GM12892 (cell line): ENCODE data around the gene NAGA.
"Not testable (repeated sequence)": the region's sequence is repeated elsewhere in the genome, so short reads cannot be mapped to it uniquely, and the experiment has no call there.

Experiments
- DNase-seq: peaks from one replicate; pipeline ENCODE4 v3.0.0; 2011; ENCODE audit not compliant: insufficient read length
- FAIRE-seq: peaks from 2 replicates; lab custom pipeline; 2011; peaks lifted over from hg19 to GRCh38; lab: Jason Lieb, UNC
- POLR2A ChIP-seq: IDR thresholded peaks from 2 replicates; pipeline ENCODE4 v1.6.1; 2011; ENCODE audit warnings: low read depth, low read length, control low read depth
- POLR2AphosphoS5 ChIP-seq: IDR thresholded peaks from 2 replicates; pipeline ENCODE4 v1.6.1; 2011; ENCODE audit warnings: low read depth, low read length, control low read depth
- TAF1 ChIP-seq: IDR thresholded peaks from 2 replicates; pipeline ENCODE4 v1.6.1; 2011; ENCODE audit warnings: low read depth, mild to moderate bottlenecking, control low read depth, low read length, borderline replicate concordance

NAGA gene

GRCh38 chr22:42072606-42073330 is 2.2 kb upstream of the NAGA start:
- TF ChIP-seq POLR2AphosphoS5 (no peak), POLR2A (no peak), TAF1 (no peak)
- no peak for DNase-seq
- FAIRE-seq = no peak

GRCh38 chr22:42071508-42071907 is 896 bp upstream of the NAGA start:
- peak; percentile 17 for FAIRE-seq

DNA sequence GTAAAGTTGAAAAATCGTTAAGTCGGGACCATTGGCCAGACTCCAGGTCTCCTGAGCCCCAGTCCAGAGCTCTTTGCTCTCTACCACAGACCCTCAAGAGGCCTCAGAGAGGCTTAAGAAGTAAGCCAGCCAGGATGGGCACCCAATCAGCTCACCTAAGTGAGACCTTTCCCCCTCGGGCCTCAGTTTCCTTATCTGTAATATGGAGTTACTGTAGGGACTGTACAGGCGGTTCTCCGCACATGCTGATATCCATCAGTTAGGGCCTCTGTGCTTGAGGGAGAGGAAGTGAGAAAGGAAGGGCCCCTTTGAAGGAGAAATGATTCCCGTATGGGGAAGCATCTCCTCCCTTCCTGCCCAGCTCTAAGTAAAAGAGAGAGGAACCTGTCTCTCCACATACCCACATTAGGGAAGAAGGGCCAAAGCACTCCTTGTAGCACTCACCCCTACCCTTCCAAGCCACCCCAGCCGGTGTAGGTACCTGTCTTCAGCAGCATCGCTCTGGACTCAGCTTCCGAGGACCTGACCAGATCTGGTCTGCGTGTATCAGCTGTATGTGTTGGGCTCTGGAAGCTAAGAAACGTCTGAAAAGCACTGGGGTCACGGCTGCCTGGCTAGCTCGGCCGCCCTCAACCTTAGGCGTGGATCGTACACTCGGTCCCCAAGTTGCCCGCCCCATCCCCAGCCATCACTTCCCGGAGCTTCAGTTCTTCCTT is 653 bp downstream of the NAGA start:
- peak; percentile 34 for DNase-seq
- no peak for FAIRE-seq
- TF ChIP-seq POLR2AphosphoS5 = no peak
- TF ChIP-seq POLR2A = no peak
- TF ChIP-seq TAF1 = no peak

More at GRCh38 chr22:42071508-42071907, 896 bp upstream of the NAGA start:
- DNase-seq = not testable (repeated sequence)

GRCh38 chr22:42068291-42068690 is 2.3 kb downstream of the NAGA start:
- FAIRE-seq = no peak
- TF ChIP-seq POLR2A = no peak
- TF ChIP-seq TAF1 = no peak
- TF ChIP-seq POLR2AphosphoS5 = no peak
- DNase-seq = no peak

DNA sequence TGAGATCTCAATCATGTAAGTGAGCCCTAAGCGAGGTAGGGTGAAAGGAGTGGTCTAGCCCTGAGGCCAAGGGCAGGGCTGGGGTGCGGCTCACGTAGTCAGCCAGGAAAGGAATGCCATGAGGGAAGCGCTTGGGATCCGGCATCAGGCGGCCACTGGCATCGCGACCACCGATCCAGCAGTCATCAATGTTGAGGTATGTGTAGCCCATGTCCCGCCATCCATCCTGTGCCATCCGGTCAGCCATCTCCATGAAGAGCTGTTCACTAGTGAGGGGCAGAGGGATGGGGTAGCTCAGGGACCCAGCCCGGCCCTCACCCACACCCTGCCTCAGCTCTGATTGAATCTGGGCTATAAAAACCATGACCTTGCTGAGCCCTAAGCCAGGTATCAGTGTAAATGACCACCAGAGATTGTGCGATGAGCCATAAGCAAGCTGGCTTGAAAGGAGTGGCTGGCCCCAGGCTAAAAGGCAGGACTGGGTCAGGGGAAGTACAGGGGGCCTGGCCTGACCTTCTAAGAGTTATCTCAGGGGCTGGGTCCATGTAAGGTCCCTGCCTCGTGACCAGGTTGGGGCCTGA is 2.9 kb downstream of the NAGA start:
- FAIRE-seq (no peak), DNase-seq (no peak)
- TF ChIP-seq POLR2A = no peak
- TF ChIP-seq TAF1 = no peak
- TF ChIP-seq POLR2AphosphoS5 = no peak

DNA sequence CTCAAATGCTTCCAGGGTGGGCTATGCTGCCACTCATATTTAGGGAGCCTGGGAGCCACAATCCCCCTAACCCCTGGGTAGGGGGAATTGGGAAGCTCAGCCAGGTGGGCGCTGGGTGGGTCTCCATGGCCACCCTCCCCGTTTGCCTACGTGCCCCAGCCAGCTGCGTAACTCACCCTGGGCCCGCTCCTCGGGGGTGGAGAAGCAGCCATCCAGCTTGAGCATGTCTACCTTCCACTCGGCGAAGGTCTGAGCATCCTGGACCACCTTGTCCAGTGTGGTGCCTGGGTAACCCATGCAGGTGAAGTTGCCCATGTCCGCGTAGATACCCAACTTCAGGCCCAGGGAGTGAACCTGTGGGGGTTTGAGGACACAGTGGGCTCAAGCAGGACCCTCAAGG is 3.7 kb downstream of the NAGA start:
- FAIRE-seq = no peak
- TF ChIP-seq POLR2AphosphoS5 (no peak), TAF1 (no peak), POLR2A (no peak)
- DNase-seq = no peak

DNA sequence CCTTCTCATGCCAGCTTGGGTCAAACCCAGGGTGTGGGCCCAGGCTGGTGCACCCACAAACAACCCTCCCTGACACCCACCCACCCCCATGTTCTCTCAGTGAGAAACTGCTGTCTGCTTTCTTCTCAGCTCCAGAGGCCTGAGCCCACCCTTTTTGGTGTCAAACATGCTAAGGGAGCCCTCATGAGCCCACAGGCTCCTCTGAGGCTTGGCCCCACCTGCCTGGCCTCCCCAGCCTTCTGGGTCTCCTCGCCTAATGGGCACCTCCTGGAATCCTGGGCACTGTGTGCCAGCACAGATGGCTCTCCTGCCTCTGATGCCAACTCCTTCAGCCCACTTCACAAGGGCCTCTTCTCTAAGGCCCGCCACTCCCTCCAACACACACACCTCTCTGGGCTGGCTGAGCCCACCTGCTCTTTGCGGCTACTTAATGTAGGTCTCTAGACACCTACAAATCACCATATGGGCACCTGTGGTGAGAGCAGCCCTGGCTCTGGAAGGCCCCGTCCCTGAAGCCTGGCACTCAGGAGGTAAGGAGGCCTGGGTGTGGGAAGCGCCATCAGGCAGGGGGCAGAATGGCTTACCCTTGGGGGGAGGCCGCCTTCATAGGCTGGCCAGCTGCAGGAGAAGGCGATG is 4.4 kb downstream of the NAGA start:
- FAIRE-seq (no peak), DNase-seq (no peak)
- TF ChIP-seq POLR2A (no peak), TAF1 (no peak), POLR2AphosphoS5 (no peak)

DNA sequence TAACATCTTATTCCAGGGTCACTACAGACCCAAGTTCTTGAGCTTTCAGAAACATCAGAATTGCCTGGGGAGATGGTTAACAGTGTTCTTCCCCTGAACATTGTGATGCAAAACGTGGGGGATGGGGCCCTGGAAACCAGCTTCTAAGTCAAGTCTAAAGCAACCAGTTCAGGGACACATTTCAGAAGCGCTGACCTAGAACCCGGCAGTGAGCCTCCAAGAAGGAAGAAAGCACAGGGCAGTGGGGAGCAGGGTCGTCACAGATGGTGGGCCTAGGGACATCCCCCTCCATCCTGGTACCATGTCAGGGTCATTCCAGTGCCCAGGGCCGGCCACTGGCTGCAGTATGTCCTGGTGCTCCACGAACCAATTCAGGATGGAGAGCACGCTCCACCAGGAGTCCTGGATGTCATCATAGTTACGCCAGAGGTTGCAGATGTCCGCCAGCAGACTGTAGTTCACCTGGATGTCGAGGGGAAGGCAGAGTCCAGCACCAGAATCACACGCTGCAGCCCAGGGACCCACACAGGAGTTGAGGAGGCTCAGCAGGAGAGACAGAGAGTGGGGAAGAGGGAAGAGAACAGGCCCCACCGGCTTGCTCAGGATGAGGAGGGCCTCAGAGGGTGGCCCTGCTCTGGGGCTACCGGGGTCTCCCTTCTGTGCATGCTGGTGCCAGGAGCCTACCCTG is 5.0 kb downstream of the NAGA start:
- TF ChIP-seq POLR2AphosphoS5 (no peak), POLR2A (no peak), TAF1 (no peak)
- FAIRE-seq (no peak), DNase-seq (no peak)

DNA sequence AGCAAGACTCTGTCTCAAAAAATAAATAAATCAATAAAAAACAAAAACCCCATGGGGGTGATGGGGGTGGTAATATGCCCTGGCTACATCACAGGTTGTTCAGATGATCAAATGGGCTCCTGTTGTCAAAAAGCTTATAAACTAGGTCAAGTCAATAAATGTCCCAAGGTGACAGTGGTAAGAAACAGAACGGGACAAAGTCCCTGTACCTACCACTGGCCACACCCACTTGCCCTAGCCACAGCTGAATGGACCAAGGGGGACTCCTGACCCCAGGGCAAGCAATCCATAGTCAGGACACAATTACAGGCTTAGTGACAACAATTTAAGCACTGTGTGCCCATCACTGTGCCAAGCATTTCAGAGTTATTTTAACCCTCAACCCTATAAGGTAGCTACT is 6.0 kb downstream of the NAGA start:
- no peak for TF ChIP-seq TAF1
- no peak for TF ChIP-seq POLR2AphosphoS5
- no peak for TF ChIP-seq POLR2A
- FAIRE-seq (no peak), DNase-seq (no peak)

- TF ChIP-seq POLR2AphosphoS5 = no peak
- no peak for TF ChIP-seq TAF1
- TF ChIP-seq POLR2A = no peak
- no peak for DNase-seq
- FAIRE-seq = no peak
Measured at GRCh38 chr22:42062506-42063170, 8.0 kb downstream of the NAGA start.
